Transverse colon (tissue), 4 donors: ENCODE measurements around the gene IKZF1. TPM values are rescaled to one million over a fixed set of nuclear protein-coding genes. Genes with fewer than 3 reads are reported as not detected.
A peak's percentile ranks its signal among the peaks of the same experiment; 100 is the strongest.

Experiments used
- DNase-seq: peaks from one replicate; pipeline ENCODE4 v3.0.0-alpha.2; 2019
- H3K27ac ChIP-seq, 4 donors: fragments of 200-600 bp; sonication (generic); 2 replicates each; pipeline ENCODE4 v1.5.1; 2016 to 2018; ENCODE audit warnings: inconsistent platforms in 4 of 4
- H3K27me3 ChIP-seq: fragments of 200-600 bp; sonication (generic); 2 replicates; pipeline ENCODE4 v1.5.1; 2017; ENCODE audit warnings: inconsistent platforms
- H3K36me3 ChIP-seq, 4 donors: fragments of 200-600 bp; sonication (generic); 2 replicates each; pipeline ENCODE4 v1.5.1; 2017 to 2019; ENCODE audit warnings: inconsistent platforms in 4 of 4
- H3K4me1 ChIP-seq, 4 donors: fragments of 200-600 bp; sonication (generic); 2 replicates each; pipeline ENCODE4 v1.5.1; 2017 to 2020; ENCODE audit warnings: inconsistent platforms in 4 of 4
- H3K4me3 ChIP-seq, 4 donors: fragments of 200-600 bp; sonication (generic); 1 replicate in 1 of 4; 2 replicates in 3 of 4; pipeline versions ENCODE4 v1.5.1 to v1.6.1; 2017 to 2019; ENCODE audit warnings: inconsistent platforms in 4 of 4
- H3K9me3 ChIP-seq, 2 donors: fragments of 200-600 bp; sonication (generic); 2 replicates each; pipeline ENCODE4 v1.5.1; 2017 to 2019; ENCODE audit warnings: inconsistent platforms in 2 of 2
- EP300 ChIP-seq: sonication (generic); formaldehyde crosslinking; IDR thresholded peaks from one replicate; pipeline ENCODE4 v1.6.1; 2017; ENCODE audit warnings: antibody characterized with exemption, low read depth
- POLR2A ChIP-seq: fragments of 450-650 bp; IDR thresholded peaks from one replicate; pipeline ENCODE4 v1.6.1; 2016; ENCODE audit warnings: antibody characterized with exemption, mild to moderate bottlenecking, moderate library complexity
- POLR2AphosphoS5 ChIP-seq, 3 donors: sonication (generic); formaldehyde crosslinking; IDR thresholded peaks; one replicate each; pipeline ENCODE4 v1.6.1; 2016; ENCODE audit warnings: antibody characterized with exemption in 3 of 3
- WGBS, 2 donors: methylation state at CpG; one replicate each; pipeline ENCODE4 v1.1.5; 2018; ENCODE audit warnings: low coverage in 1 of 2; 5-methylcytosine and 5-hydroxymethylcytosine counted together
- in situ Hi-C, 4 donors: fragments of 200-750 bp; cut with MboI; loops; one replicate each; pipeline versions ENCODE4 v1.15.0 to v1.15.1; 2017; ENCODE audit warnings: low sequenced_read_pairs in 3 of 4, low pct_ligation_motif_present in 1 of 4, low pct_unique_long_range_greater_than_20kb in 1 of 4
- intact Hi-C: fragments of 100-400 bp; cut with DNase I; formaldehyde crosslinking; loops from one replicate; pipeline ENCODE4 v1.15.1; 2023; ENCODE audit warnings: low total_unique reads
- total RNA-seq, 4 donors: library from RNA; depleted of rRNA; stranded (reverse); fragments of >200 nt; gene quantifications; one replicate each; pipeline ENCODE4 v1.1.0, GENCODE V29; 2016
- TF ChIP-seq, protein P1 (sequence below), 5 experiments: fragments of 200-600 bp in 3 of 5; fragments of 450-650 bp in 2 of 5; sonication (generic) in 3 of 5; IDR thresholded peaks; 1 replicate in 2 of 5; 2 replicates in 3 of 5; pipeline ENCODE4 v1.5.1; 2016 to 2017; ENCODE audit warnings: antibody characterized with exemption in 5 of 5, inconsistent platforms in 3 of 5, mild to moderate bottlenecking in 2 of 5, moderate library complexity in 1 of 5

IKZF1 gene
- 100 to 1,000 TPM in 1 of 4 donors, 10 to 100 TPM in 1, 1 to 10 TPM in 2; 9.2 to 116 (median 29.1) TPM for total RNA-seq

DNA sequence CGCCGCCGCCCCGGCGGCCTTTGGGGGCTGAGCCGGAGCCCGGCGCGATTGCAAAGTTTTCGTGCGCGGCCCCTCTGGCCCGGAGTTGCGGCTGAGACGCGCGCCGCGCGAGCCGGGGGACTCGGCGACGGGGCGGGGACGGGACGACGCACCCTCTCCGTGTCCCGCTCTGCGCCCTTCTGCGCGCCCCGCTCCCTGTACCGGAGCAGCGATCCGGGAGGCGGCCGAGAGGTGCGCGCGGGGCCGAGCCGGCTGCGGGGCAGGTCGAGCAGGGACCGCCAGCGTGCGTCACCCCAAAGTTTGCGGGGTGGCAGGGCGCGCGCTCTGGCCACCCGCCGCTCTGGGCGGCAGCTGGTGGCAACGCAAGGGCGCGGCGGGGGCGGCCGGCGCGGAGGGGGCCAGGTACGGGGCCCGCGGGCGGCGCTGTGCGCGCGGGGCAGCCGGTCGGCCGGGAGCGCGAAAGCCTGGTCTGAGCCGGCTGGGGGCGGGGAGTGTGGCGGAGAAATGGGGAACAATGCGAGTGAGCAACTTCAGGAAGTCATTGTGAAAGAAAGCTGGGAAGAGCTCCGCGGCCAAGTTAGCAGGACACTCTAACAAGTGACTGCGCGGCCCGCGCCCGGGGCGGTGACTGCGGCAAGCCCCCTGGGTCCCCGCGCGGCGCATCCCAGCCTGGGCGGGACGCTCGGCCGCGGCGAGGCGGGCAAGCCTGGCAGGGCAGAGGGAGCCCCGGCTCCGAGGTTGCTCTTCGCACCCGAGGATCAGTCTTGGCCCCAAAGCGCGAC lies at the start of gene IKZF1:
IKZF1 (plus strand) TSS at position 588 of the 782 bp plus-strand sequence. CDS start 14,346 bp downstream, outside the sequence.
- in situ Hi-C loops = no loop called here
- intact Hi-C loops = no loop called here
- H3K9me3 ChIP-seq = no peaks in the 10 kb centered on the region
- H3K36me3 ChIP-seq = no peaks in the 10 kb centered on the region
- peaks cover 0 to 2% (median 0%) of the 10 kb centered on the region in 4 donors for H3K4me1 ChIP-seq
- WGBS, 2 donors = 0 to 1% methylated on average over 9 to 58 of the region's 107 CpGs
- H3K4me3 ChIP-seq = peak within 1 kb of the TSS in 3 of 4 donors; percentile 36 to 58 (median 47)
- peak within 1 kb of the TSS; percentile 71 to 84 (median 80) for H3K27ac ChIP-seq
- peak; percentile 69 for DNase-seq
- H3K27me3 ChIP-seq = peaks cover 49% of the 10 kb centered on the region
- TF ChIP-seq, protein P1, sequence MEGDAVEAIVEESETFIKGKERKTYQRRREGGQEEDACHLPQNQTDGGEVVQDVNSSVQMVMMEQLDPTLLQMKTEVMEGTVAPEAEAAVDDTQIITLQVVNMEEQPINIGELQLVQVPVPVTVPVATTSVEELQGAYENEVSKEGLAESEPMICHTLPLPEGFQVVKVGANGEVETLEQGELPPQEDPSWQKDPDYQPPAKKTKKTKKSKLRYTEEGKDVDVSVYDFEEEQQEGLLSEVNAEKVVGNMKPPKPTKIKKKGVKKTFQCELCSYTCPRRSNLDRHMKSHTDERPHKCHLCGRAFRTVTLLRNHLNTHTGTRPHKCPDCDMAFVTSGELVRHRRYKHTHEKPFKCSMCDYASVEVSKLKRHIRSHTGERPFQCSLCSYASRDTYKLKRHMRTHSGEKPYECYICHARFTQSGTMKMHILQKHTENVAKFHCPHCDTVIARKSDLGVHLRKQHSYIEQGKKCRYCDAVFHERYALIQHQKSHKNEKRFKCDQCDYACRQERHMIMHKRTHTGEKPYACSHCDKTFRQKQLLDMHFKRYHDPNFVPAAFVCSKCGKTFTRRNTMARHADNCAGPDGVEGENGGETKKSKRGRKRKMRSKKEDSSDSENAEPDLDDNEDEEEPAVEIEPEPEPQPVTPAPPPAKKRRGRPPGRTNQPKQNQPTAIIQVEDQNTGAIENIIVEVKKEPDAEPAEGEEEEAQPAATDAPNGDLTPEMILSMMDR (IDR thresholded peaks at IDR 0.05) = no peak
- TF ChIP-seq POLR2A (no peak), POLR2AphosphoS5 (IDR thresholded peaks at IDR 0.05) (peak in 1 of 3 donors; percentile 2), EP300 (no peak)

DNA sequence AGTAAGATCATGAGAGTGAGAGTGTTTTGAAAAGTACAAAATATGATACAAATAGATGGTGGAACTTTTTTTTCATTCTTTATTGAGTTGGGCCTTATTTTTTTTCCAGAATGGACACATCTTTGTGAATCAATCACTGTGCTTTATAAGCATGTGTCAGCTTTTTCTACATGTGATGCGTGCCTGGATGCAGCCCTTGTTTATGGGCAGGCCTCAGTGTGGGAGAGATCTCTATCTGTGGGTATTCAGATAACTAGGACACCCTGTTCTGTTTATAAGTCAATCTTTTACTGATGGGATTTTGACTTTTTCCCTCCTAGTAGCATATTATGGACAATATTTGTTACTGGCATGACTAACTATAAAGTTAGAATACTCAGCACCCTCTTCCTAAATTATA lies 42.9 kb upstream of the IKZF1 start:
- TF ChIP-seq POLR2AphosphoS5 (IDR thresholded peaks at IDR 0.05) = no peak
- no peak for TF ChIP-seq POLR2A
- TF ChIP-seq, protein P1 (IDR thresholded peaks at IDR 0.05) = no peak
- TF ChIP-seq EP300 = no peak
- H3K27ac ChIP-seq = no peak overlapping the region
- no peaks in the 10 kb centered on the region for H3K9me3 ChIP-seq
- H3K4me1 ChIP-seq = no peaks in the 10 kb centered on the region
- in situ Hi-C loops (no loop called here), intact Hi-C loops (no loop called here)
- no peak for DNase-seq
- WGBS, 2 donors = 63 to 100% methylated on average over 1 of the region's 1 CpG
- H3K27me3 ChIP-seq = no peaks in the 10 kb centered on the region
- H3K4me3 ChIP-seq = no peak overlapping the region
- H3K36me3 ChIP-seq = no peaks in the 10 kb centered on the region

DNA sequence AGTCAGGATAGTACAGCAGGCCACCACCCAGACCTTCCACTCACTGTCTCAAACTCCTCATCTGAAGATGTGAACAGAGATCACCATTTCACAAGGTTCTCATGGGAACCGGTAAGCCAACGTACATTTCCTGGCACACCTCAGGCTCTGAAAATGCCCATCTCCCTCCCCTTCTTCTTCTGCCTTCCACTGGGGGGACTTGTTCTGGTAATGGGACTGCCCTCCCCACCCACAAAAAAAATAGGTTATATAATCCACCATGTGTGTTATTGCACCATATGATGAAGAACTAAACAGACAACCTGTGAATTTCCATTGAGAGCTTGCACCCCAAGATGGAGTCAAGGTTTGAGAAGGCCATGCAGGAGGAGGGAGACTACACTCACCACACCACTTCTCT lies 42.1 kb upstream of the IKZF1 start:
- Histone ChIP-seq H3K36me3 (no peaks in the 10 kb centered on the region), H3K27ac (peak overlapping the region in 3 of 4 donors; percentile 26 to 47 (median 38)), H3K4me1 (peaks cover 0 to 4% (median 0%) of the 10 kb centered on the region in 4 donors), H3K27me3 (no peaks in the 10 kb centered on the region), H3K4me3 (no peak overlapping the region), H3K9me3 (no peaks in the 10 kb centered on the region)
- WGBS, 2 donors = 60 to 69% methylated on average over 2 of the region's 2 CpGs
- DNase-seq = no peak
- TF ChIP-seq POLR2A = no peak
- TF ChIP-seq POLR2AphosphoS5 (IDR thresholded peaks at IDR 0.05) = no peak
- TF ChIP-seq, protein P1 (IDR thresholded peaks at IDR 0.05) = no peak
- TF ChIP-seq EP300 = no peak
- intact Hi-C loops (no loop called here), in situ Hi-C loops (no loop called here)

DNA sequence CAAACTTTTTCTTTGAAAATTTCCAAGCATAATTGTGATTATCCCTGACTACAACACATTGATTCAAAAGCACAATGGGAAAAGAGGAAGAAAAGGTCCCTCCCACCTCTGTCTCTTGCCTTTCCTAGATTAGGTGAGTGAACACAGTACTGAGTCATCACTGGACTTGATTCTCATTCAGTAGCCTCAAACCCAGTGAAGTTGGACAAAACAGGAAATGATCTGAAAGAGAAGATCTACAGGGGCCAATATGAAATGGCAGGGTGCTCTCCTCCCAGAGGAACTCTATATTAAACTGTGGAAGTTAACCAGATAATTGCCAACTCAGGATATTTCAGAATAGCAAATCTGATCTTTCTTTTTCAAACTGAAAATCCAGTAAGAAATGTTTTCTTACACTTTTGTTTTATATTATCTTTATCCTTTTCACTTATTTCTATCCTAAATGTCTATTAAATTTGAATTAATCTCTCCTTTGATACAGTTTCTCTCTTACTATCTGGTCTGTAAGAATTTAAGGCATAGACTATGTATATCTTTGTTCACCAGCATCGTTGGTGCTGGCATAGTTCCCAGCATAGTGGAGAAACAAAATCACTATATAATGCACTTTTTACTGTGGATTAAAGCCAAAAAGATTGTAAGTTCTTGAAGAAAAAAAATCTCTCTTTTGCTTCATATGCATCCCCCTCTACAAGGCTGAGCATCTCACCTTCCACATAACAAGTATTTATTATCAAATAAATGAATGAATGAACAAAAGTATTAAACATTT lies 41.4 kb upstream of the IKZF1 start:
- in situ Hi-C loops = no loop called here
- Histone ChIP-seq H3K27me3 (no peaks in the 10 kb centered on the region), H3K27ac (peak overlapping the region in 2 of 4 donors; percentile 26 to 38)

More for the DNA sequence above, 41.4 kb upstream of the IKZF1 start:
- H3K36me3 ChIP-seq = no peaks in the 10 kb centered on the region
- 0 to 10% methylated on average over 1 of the region's 1 CpG for WGBS, 2 donors
- peaks cover 0 to 10% (median 0%) of the 10 kb centered on the region in 4 donors for H3K4me1 ChIP-seq
- no peaks in the 10 kb centered on the region for H3K9me3 ChIP-seq
- no peak overlapping the region for H3K4me3 ChIP-seq
- intact Hi-C loops = no loop called here
- DNase-seq = no peak
- TF ChIP-seq POLR2A (no peak), EP300 (no peak), POLR2AphosphoS5 (IDR thresholded peaks at IDR 0.05) (no peak)
- TF ChIP-seq, protein P1 (IDR thresholded peaks at IDR 0.05) = no peak
